BLaER1 (cell line): ENCODE data around the gene TNKS2.
"Not testable (repeated sequence)": the region's sequence is repeated elsewhere in the genome, so short reads cannot be mapped to it uniquely, and the experiment has no call there.

ENCODE experiments used
- H3K27ac ChIP-seq: shearing (Covaris generic); formaldehyde crosslinking; 2 replicates; pipeline ENCODE4 v1.8.1; 2022
- H3K27me3 ChIP-seq: shearing (Covaris generic); formaldehyde crosslinking; 2 replicates; pipeline ENCODE4 v1.8.1; 2022
- H3K36me3 ChIP-seq: shearing (Covaris generic); formaldehyde crosslinking; 2 replicates; pipeline ENCODE4 v1.8.1; 2022
- H3K4me1 ChIP-seq: shearing (Covaris generic); formaldehyde crosslinking; 2 replicates; pipeline ENCODE4 v1.8.1; 2022
- H3K4me2 ChIP-seq: shearing (Covaris generic); formaldehyde crosslinking; 2 replicates; pipeline ENCODE4 v1.8.1; 2022
- H3K4me3 ChIP-seq: shearing (Covaris generic); formaldehyde crosslinking; 2 replicates; pipeline ENCODE4 v1.8.1; 2022
- H3K9ac ChIP-seq: shearing (Covaris generic); formaldehyde crosslinking; 2 replicates; pipeline ENCODE4 v1.8.1; 2022
- H3K9me3 ChIP-seq: shearing (Covaris generic); formaldehyde crosslinking; 2 replicates; pipeline ENCODE4 v1.8.1; 2022
- H4K20me1 ChIP-seq: shearing (Covaris generic); formaldehyde crosslinking; 2 replicates; pipeline ENCODE4 v1.8.1; 2022
- Cebpa-rat ChIP-seq: shearing (Covaris generic); IDR thresholded peaks from 2 replicates; pipeline ENCODE4 v1.8.1; 2022

Gene TNKS2

DNA sequence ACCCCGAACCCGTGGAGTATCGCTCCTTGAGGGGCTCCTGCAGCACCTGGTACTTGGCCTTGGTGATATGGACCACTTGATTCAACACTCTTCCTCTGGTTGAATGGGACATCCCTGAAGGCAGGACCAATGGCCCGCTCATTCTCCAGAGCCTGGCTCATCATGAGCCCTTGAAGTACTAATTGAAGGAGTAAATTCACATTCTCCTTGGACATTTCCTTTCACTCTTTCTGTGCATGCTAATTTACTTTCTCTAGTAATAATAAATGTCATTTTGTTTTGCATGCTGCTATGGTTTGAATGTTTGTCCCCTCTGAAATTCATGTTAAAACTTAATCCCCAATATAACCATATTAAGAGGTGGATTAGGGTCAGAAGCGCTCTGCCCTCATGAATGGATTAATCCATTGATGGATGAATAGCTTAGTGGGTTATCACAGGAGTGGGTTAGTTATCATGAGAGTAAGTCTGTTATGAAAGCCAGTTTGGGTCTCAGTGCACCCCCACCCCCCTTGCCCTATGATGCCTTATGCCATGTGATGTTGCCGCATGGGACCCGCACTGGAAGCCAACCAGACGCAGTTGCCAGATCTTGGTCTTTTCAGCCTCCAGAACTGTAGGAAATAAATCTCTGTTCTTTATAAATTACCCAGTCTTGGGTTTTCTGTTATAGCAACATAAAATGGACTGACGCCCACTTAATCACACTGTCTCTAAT lies 87.3 kb downstream of the TNKS2 start:
- no peak overlapping the region for H3K4me2 ChIP-seq
- peaks cover 26% of the 10 kb centered on the region for H3K4me1 ChIP-seq
- H4K20me1 ChIP-seq = no peaks in the 10 kb centered on the region
- no peak overlapping the region for H3K27ac ChIP-seq
- H3K4me3 ChIP-seq = no peak overlapping the region
- no peaks in the 10 kb centered on the region for H3K36me3 ChIP-seq
- H3K9ac ChIP-seq = no peak overlapping the region
- no peaks in the 10 kb centered on the region for H3K9me3 ChIP-seq
- peaks cover 17% of the 10 kb centered on the region for H3K27me3 ChIP-seq
- TF ChIP-seq Cebpa-rat = no peak

DNA sequence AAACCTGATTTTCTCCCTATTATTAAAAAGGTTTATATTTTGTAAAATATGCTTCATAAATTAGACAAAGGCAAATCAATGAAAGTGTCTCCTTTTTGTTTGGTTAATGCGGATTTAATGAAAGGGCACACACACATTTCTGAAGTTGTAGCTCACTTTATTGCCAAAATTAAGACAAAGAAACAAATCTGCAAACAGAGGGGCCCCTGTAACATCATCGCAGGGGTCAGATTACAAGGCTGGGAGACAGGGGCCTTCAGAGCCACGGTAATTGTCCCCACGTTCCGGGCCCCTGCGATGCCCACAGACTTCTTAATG lies 88.7 kb downstream of the TNKS2 start:
- peak overlapping the region; percentile 73 for H3K4me2 ChIP-seq
- H3K9ac ChIP-seq = no peak overlapping the region
- H4K20me1 ChIP-seq = no peaks in the 10 kb centered on the region
- H3K9me3 ChIP-seq = no peaks in the 10 kb centered on the region
- peaks cover 26% of the 10 kb centered on the region for H3K4me1 ChIP-seq
- no peak overlapping the region for H3K27ac ChIP-seq
- no peak for TF ChIP-seq Cebpa-rat
- peak overlapping the region; percentile 54 for H3K4me3 ChIP-seq
- H3K36me3 ChIP-seq = no peaks in the 10 kb centered on the region
- peaks cover 17% of the 10 kb centered on the region for H3K27me3 ChIP-seq

- H3K4me3 ChIP-seq = peak overlapping the region; percentile 54
- H3K4me1 ChIP-seq = peaks cover 26% of the 10 kb centered on the region
- H3K9me3 ChIP-seq = no peaks in the 10 kb centered on the region
- no peaks in the 10 kb centered on the region for H3K36me3 ChIP-seq
- no peaks in the 10 kb centered on the region for H4K20me1 ChIP-seq
- peaks cover 17% of the 10 kb centered on the region for H3K27me3 ChIP-seq
- peak overlapping the region; percentile 73 for H3K4me2 ChIP-seq
- no peak overlapping the region for H3K9ac ChIP-seq
- H3K27ac ChIP-seq = no peak overlapping the region
- no peak for TF ChIP-seq Cebpa-rat
Measured at GRCh38 chr10:91887272-91888076, 89.2 kb downstream of the TNKS2 start.

DNA sequence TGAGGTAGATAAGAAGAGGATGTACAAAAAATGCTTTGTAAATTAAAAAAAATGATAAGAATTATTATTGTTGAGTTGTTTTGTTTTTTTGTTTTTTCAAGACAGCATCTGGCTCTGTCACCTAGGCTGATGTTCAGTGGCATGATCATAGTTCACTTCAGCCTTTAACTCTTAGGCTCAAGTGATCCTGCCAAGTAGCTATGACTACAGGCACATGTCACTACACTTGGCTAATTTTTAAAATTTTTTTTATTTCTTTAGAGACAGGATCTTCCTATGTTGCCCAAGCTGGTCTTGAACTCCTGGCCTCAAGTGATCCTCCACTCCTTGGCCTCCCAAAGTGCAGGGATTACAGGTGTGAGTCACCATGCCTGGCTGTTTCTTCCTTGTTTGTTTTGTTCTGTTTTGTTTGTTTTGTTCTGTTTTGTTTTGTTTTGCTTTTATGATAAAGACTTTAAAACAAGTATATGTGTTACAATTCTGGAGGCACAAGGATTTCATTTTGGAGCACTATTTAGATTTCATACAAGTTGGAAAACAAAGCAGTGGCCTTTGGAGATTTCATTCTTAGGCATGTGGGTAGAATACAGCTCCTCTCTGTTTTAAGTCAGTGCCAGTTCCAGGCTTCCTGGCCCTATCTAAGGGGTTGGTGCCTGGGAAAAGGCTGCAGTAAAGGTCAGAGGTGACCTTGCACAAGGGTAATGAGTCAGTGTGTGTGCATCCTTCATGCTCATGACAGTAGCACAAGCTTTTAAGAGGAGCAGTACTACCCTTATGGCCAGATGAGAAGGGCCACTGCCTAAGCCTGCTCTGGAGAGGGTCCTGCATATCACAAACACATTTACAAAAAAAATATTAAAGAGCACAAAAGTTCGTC lies 93.1 kb downstream of the TNKS2 start:
- H4K20me1 ChIP-seq = no peaks in the 10 kb centered on the region
- H3K9me3 ChIP-seq = no peaks in the 10 kb centered on the region
- no peak overlapping the region for H3K9ac ChIP-seq
- no peak overlapping the region for H3K27ac ChIP-seq
- H3K4me3 ChIP-seq = no peak overlapping the region
- no peak overlapping the region for H3K4me2 ChIP-seq
- H3K36me3 ChIP-seq = no peaks in the 10 kb centered on the region
- TF ChIP-seq Cebpa-rat = no peak
- peaks cover 14% of the 10 kb centered on the region for H3K27me3 ChIP-seq
- H3K4me1 ChIP-seq = 0 out of 2 replicates have a peak, but pooled peaks cover 8% of the 10 kb centered on the region

- no peak overlapping the region for H3K4me3 ChIP-seq
- H3K4me1 ChIP-seq = no peaks in the 10 kb centered on the region
- H3K9ac ChIP-seq = no peak overlapping the region
- H3K36me3 ChIP-seq = no peaks in the 10 kb centered on the region
- no peaks in the 10 kb centered on the region for H4K20me1 ChIP-seq
- no peaks in the 10 kb centered on the region for H3K9me3 ChIP-seq
- H3K4me2 ChIP-seq = no peak overlapping the region
- H3K27ac ChIP-seq = no peak overlapping the region
- peaks cover under 1% of the 10 kb centered on the region; the same call in 1 of the 2 replicates for H3K27me3 ChIP-seq
- no peak for TF ChIP-seq Cebpa-rat
Measured at GRCh38 chr10:91893051-91893450, 94.8 kb downstream of the TNKS2 start.

DNA sequence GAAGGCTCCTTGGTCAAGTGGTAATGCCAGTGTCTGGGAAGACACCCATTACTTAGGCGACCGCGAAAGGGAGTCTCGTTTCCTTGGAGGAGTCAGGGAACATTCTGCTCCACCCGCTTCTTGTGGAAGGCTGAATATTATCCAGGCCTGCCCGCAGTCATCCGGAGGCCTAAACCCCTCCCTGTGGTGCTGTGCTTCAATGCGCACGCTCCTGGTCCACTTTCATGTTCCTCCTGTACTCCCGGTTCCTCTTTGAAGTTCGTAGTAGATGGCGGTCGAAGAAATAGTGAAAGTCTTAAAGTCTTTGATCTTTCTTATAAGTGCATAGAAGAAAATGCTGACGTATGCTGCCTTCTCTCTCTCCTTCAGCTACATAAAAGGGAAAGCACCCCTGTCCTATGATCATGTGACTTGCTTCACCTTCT lies 96.0 kb downstream of the TNKS2 start:
- H3K4me1 ChIP-seq, H3K36me3 ChIP-seq, H3K9ac ChIP-seq, H3K27ac ChIP-seq, H3K4me3 ChIP-seq, H4K20me1 ChIP-seq, H3K27me3 ChIP-seq, H3K4me2 ChIP-seq, H3K9me3 ChIP-seq: not testable (repeated sequence)

DNA sequence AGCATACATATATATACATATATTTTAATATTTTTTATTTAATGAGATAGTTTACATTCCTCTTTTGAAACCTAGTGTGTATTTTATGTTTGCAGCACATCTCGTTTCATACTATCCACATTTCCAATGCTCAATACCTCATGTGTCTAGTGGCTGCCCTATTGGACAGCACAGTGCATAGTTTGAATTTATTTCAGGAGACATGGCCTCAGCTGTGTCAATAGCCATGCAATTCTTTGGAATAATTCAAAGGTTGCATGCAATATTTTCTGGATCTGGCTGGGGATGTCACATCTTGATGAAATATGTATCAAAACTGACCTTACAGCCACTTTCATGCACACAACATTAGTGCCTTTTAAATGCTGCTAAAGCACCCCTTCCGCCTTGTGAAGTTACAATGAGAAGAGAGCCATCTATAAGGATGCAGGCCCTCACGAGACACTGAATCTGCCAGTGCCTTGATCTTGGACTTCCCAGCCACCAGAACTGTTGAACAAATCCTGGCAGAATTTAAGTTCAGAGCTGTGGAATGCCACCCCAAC lies 98.1 kb downstream of the TNKS2 start:
- no peak for TF ChIP-seq Cebpa-rat
- H3K9me3 ChIP-seq = no peaks in the 10 kb centered on the region
- no peaks in the 10 kb centered on the region for H3K4me1 ChIP-seq

GRCh38 chr10:91897421-91897820 lies 99.2 kb downstream of the TNKS2 start:
- H3K27me3 ChIP-seq = no peaks in the 10 kb centered on the region
- H3K9ac ChIP-seq = no peak overlapping the region
- H3K4me1 ChIP-seq = no peaks in the 10 kb centered on the region
- no peak overlapping the region for H3K4me3 ChIP-seq
- H4K20me1 ChIP-seq = no peaks in the 10 kb centered on the region
- H3K4me2 ChIP-seq = no peak overlapping the region
- H3K36me3 ChIP-seq = no peaks in the 10 kb centered on the region
- H3K27ac ChIP-seq = no peak overlapping the region
- H3K9me3 ChIP-seq = no peaks in the 10 kb centered on the region
- no peak for TF ChIP-seq Cebpa-rat

More for the DNA sequence above, 98.1 kb downstream of the TNKS2 start:
- no peaks in the 10 kb centered on the region for H3K27me3 ChIP-seq
- H3K27ac ChIP-seq = no peak overlapping the region
- no peak overlapping the region for H3K9ac ChIP-seq
- no peaks in the 10 kb centered on the region for H4K20me1 ChIP-seq
- H3K36me3 ChIP-seq = no peaks in the 10 kb centered on the region
- H3K4me2 ChIP-seq = no peak overlapping the region
- H3K4me3 ChIP-seq = no peak overlapping the region

DNA sequence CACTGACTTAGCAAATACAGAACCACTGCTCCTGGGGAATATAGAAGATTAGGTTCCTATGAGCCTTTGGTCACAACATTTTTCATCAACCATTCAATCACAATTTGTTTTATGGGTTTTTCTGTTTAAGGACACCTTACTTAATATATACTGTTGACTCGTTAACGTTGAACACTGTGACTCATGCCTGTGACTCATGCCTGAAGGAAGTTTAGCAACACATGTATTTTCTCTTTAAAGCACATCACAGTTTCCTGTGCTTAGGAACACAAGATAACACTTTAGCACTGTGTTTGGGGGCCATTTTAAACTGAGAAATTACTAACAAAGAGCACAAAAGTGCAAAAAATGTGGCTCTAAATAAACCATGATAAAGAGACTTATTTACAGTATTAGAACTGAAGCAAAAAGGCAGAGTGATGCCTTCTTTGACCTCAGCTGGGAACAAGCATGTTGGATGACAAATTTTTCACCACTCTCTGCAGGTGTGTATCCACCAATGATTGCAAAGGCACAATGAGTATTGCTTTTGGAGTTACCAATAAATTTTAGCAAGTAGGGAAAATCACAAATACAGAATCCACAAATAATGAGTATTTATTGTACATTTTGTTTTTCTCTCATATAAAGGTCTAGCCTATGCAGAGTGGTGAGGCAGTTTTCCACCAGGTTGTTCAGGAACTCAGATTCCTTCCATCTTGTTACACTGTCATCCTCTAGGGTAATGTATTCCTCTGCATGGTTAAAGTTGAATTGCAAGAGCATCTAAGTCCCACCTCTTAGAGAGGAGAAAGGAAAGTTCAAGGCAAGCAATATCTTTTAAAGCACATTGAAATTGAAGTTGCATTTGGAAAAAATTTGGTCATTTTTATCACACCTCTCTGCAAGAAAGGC lies 103.8 kb downstream of the TNKS2 start:
- TF ChIP-seq Cebpa-rat = no peak
- H3K9ac ChIP-seq = no peak overlapping the region
- H3K4me3 ChIP-seq = no peak overlapping the region
- H3K4me1 ChIP-seq = peaks cover 4% of the 10 kb centered on the region
- no peaks in the 10 kb centered on the region for H3K27me3 ChIP-seq
- no peaks in the 10 kb centered on the region for H4K20me1 ChIP-seq
- H3K36me3 ChIP-seq = 0 out of 2 replicates have a peak, but pooled peaks cover 4% of the 10 kb centered on the region
- no peak overlapping the region for H3K27ac ChIP-seq
- no peaks in the 10 kb centered on the region for H3K9me3 ChIP-seq
- H3K4me2 ChIP-seq = no peak overlapping the region
